Sigmoid colon (tissue), 3 donors: Measurements from ENCODE around the gene CCL14.

Experiments used
- CTCF ChIP-seq, 4 experiments: fragments of 450-650 bp in 3 of 4; fragments of 200-600 bp in 1 of 4; IDR thresholded peaks; one replicate each; pipeline ENCODE4 v1.5.1; 2016 to 2019; ENCODE audit warnings: antibody characterized with exemption in 4 of 4, mild to moderate bottlenecking in 3 of 4, moderate library complexity in 2 of 4
- POLR2A ChIP-seq, 2 donors: fragments of 450-650 bp; IDR thresholded peaks; one replicate each; pipeline ENCODE4 v1.6.1; 2016; ENCODE audit warnings: antibody characterized with exemption in 2 of 2, mild to moderate bottlenecking in 2 of 2, moderate library complexity in 2 of 2

- TF ChIP-seq POLR2A (IDR thresholded peaks at IDR 0.05) (no peak), CTCF (IDR thresholded peaks at IDR 0.05) (no peak)
These were observed 51.8 kb downstream of the CCL14 start for GRCh38 chr17:35934760-35935159.
